Fibroblast of peridontal ligament (primary cell): ENCODE measurements around the gene BACH2.
"Not testable (repeated sequence)": the region's sequence is repeated elsewhere in the genome, so short reads cannot be mapped to it uniquely, and the experiment has no call there.

Source experiments
- DNase-seq: peaks from one replicate; pipeline ENCODE4 v3.0.0-alpha.2; 2010; ENCODE audit errors: extremely low read depth

Gene BACH2

DNA sequence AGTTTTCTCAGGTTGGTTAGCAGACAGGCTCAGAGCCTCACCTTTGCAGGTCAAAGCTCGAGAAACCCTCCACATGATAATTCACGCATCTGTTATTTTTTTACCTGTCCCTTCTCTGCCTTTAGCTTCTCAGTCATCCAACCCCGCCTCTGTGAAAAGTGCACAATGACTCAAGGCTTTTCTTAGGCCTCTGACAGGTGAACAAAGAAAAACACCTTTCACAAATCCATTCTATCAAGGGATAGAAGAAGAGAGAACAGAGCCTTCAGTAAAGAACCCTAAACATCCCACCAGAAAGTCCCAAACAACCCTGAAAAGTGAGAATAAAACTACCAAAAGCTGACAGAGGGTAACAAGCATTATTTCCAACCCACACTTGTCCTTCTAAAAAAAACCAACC lies 224.1 kb downstream of the BACH2 start:
- DNase-seq = no peak

DNA sequence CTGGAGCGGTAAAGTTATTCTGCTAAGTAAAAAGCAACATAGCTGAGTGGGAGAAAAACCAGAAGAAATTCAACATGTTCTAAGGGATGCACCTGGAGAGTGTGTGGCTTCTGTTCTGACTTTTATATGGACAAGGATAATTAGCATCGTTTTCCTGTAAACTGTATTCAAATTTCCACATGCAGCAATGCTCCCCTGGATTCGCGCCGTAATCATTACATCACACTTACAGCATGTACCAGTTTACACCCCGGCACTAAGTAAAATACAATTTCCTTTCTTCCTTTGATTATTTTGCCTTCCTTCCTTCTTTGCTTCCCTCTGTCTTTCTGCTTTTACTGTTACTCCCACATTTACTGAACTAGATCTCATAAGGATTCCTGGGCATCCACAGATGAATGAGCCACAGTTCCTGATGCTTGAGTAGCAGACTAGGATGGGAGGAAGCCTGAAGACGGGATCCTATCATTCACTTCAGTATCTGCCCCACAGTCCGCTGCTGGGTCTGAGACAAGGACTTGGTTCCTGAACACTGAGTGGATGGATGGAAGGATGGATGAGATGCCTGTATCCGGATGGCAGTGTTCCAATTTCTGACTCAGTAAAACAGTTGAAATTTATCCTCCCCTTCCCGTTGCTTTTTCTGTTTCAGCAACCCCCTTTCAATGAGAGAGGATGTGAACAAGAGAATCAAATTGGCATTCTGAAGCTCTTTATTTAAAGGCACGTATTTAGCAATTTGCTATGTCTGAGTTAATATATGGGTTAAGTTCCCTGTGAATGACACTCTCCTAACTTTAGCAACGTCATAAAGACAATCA lies 227.7 kb downstream of the BACH2 start:
- peak; percentile 20 for DNase-seq

DNA sequence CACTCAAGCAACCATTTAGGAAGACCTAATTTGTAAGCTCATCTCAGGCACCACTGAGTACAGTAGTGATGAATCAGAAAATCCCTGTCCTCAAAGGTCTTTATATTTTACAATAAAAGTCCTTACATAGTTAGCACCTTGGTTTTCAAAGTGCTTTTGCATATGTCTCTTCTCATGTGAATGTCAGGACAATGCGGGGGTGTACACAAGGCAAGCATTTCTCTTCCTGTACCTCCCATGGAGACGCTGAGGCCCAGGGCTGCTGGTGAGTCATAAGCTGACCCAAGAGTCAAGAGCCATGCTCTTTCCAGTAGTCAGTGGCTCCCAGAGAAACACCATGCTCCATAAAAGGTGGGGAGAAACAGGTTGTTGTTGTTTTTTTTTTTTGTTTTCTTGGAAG lies 228.4 kb downstream of the BACH2 start:
- peak; percentile 20 for DNase-seq

DNA sequence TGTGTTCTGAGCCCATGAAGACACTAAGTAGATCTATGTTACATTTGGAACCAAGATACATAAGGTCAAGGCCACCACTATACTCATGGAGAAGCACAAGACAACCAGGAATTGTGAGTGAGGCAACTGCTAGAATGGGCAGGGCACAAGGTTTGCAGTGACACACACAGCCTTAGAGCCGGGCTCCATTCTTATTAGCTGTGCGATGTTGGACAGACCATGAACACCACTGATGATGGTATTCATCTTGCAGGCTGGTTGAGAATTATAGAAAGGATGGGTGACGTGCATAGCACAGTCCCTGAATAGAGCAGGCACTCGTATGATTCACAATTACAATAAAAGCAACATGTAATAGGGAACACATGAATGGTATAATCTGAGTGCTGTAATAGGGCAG lies 229.9 kb downstream of the BACH2 start:
- DNase-seq = no peak

DNA sequence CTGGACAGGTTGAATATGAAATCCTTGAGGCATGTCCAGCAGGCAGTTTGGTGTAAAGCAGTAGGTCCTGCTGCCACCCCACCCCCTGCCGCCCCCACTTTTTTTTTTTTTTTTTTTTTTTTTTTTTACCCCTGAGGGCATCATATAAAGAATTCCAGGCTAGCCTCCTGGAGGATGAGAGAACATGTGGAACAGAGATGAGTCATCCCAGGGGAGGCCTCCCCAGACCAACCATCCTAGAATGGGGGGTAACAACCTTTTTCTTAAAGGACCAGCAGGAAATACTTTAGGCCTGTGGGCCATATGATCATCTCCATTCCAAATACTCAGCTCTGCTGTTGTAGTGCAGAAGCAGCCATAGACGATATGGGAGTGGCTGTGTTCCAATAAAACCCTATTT lies 231.5 kb downstream of the BACH2 start:
- no peak for DNase-seq

DNA sequence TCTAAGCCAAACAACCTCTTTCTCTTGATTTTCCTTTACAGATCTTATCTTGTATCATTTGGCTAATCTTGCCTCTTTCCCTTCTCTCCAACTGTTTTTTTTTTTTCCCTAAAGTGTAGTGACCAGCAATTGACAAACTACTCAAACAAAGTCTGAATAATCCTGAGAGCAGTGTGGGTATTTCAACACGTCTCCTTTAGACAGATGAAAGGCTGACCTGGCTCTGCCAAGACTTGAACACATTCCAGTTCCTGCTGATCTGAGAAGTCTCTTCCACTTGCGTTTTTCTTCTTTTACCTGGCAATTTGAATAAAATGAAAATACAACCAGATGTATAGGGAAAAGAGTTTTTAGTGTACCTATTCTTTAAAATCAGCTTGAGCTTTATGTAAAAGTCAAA lies 234.0 kb downstream of the BACH2 start:
- no peak for DNase-seq

DNA sequence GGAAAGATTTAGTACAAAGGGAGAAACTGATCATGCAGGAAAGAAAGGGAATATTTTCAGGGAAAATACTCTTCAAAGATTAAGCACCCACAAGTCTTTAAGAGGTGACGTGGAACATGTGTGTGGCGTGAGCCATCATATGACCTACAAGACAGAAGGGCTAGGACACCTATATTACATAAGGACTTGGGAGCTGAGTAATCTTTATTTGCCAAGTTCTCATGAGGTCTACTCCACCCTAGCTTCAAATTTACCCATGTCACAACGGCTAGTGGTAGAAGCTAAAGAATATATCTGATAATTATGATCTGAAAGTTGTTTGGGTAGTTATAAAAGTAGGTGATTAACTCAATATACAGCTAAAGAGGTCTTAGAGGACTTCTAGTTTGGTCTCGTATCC lies 234.6 kb downstream of the BACH2 start:
- DNase-seq = no peak

DNA sequence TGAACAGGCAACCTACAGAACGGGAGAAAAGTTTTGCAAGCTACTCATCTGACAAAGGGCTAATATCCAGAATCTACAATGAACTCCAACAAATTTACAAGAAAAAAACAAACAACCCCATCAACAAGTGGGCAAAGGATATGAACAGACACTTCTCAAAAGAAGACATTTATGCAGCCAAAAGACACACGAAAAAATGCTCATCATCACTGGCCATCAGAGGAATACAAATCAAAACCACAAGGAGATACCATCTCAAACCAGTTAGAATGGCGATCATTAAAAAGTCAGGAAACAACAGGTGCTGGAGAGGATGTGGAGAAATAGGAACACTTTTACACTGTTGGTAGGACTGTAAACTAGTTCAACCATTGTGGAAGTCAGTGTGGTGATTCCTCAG lies 237.5 kb downstream of the BACH2 start:
- DNase-seq = not testable (repeated sequence)

DNA sequence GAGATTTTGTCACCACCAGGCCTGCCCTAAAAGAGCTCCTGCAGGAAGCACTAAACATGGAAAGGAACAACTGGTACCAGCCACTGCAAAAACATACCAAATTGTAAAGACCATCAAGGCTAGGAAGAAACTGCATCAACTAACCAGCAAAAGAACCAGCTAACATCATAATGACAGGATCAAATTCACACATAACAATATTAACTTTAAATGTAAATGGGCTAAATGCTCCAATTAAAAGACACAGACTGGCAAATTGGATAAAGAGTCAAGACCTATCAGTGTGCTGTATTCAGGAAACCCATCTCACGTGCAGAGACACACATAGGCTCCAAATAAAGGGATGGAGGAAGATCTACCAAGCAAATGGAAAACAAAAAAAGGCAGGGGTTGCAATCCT lies 240.7 kb downstream of the BACH2 start:
- not testable (repeated sequence) for DNase-seq

DNA sequence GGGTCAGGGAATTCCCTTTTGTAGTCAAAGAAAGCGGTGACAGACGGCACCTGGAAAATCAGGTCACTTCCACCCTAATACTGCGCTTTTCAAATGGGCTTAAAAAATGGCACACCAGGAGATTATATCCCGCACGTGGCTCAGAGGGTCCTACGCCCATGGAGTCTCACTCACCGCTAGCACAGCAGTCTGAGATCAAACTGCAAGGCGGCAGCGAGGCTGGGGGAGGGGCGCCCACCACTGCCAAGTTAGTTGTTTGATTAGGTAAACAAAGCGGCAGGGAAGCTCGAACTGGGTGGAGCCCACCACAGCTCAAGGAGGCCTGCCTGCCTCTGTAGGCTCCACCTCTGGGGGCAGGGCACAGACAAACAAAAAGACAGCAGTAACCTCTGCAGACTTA lies 242.4 kb downstream of the BACH2 start:
- not testable (repeated sequence) for DNase-seq

DNA sequence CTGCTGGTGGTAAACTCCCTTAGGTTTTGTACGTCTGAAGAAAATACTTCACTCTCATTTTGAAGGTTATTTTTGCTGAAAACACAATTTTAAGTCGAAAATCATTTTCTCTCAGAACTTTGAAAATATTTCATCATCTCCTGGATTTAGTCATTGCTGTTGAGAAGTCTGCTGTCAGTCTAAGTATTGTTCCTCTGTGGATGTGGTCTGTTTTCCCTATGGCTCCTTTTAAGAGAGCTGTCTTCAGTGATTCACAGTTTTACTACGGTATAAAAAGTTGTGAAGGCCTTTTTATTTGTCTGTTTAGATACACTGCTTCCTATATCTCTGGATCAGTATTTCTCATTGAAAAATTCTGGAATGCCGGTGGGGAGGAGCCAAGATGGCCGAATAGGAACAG lies 243.0 kb downstream of the BACH2 start:
- no peak for DNase-seq

DNA sequence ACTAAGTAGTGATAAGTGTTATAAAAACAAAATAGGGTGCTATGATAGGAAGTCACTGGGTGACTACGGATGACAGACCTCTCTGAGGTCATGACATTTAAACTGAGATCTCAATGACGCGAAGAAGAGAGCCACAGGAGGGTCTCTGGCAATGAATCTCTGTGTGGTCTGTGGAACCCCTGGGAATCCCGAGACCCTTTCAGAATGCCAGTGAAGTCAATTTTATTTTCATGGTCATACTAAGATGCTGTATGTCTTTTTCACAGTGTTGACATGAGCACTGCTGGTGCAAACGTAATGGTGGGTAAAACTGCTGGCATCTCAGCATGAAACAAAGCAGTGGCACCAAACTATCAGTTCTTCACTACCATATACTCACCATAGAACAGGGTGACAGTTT lies 247.3 kb downstream of the BACH2 start:
- no peak for DNase-seq

DNA sequence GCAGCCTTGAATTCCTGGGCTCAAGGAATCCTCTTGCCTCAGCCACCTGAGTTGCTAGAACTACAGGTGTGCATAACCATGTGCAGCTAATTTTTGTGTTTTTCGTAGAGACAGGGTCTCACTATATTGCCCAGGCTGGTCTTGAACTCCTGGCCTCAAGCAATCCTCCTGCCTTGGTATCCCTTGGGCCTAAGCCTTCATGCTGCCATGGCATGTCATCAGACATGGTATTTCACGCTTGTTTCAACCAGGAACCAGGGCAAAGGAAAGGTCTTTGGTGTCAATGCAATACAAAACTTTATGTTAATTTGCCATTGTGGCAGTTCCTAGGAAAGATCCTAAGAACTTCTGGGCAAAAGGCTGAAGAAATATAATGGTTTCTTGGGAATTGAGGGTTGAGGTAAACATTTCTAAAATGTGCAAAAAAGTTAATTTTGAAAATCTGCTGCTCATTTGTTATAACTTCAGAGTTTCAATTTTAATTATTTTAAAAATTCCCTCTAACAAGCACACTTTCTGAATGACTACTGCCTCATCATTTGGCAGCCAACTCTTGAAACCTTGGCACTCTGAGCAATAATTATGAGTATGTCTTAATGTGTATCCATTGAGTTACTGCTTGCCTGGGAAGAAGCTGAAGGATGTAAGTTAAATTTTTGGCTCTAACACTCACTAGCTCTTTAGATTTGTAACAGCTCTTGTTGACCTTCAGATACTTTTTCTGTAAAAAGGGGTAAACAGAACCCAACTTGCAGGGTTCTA lies 248.3 kb downstream of the BACH2 start:
- no peak for DNase-seq

DNA sequence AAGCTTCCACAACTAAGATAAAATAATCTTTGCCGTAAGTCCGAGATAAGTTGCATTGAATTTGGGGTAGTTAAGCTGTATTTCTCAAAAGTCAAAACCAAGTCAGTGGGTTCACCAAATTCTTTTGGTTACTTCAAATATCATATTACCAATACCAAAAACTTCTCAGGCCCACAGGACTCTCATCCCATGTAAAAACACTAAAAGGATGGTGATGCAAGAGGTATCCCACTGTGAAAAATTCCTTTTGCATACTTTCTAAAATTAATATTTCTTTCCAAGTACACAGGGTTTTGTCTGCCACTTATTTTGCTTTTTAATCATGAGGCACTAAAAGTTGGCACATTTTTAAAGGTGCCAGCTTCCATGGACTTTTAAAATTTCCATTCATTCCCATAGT lies 251.1 kb downstream of the BACH2 start:
- peak; percentile 72 for DNase-seq

DNA sequence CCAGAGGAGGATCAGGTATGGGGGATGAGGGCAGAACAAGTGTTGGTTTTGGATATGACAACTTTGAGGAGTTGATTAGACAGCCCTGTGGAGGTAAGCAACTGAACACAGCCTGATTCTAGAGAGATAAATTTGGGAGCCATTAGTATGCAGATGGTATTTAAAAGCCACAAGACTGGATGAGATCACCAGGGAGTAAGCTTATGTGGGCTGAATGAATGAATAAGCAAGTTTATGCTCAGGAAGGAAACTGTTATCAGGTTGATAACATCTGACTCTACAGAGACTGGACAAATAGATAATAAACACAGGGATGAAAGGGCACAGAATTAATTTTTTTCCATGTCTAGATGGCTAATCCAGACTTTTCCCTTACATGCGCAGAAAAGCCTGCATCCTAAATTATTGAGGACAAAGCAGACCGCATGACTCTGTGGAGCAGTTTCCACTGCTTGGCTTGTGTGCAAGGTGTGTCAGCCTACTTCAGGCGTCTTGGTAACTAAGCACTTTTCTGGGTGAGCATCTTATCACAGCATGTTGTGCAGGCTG lies 251.7 kb downstream of the BACH2 start:
- peak; percentile 56 for DNase-seq

DNA sequence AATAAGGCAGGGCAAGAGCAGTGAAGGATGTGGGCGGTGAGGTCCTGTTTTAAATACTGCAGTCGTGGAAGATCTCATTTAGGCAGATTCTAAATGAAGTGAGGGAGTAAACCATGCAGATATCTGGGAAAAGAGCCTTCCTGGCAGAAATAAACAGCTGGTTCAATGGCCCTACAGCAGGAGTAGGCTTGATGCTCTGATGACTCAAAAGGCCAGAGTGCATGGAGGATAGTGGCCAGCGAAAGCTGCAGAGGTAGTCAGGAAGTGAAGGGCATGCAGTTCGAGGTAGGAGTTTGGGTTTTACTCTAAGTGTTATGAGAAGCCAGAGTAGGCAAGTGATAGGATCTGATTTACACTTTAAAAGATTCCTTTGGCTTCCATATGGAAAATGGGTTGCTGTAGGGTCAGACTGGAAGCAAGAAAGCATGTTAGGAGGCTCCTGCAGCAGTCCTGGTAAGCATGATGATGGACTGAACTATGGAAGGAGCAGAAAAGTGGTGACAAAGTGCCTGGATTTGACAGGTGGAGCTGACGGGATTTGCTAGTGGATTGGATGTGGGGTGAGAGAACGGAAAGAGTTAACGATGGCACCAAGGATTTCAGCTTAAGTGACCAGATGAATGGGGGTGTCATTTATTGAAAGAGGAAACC lies 252.3 kb downstream of the BACH2 start:
- DNase-seq = no peak

DNA sequence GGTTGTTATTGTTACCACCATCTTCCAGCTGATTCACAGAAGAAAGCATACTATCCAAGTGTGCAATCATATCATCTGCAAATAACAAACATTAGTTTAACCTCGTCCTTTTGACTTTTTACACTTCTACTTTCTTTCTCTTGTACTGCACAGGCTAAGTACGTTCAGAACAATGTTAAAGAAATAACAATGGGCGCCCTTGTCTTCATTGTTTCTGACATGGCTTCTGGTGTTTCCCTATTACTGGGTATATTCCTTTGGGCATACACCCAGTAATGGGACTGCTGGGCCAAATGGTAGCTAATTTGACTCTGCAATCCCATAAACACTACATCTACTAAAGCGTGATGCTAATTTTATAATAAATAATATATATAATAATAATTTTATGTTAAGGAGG lies 255.7 kb downstream of the BACH2 start:
- no peak for DNase-seq

DNA sequence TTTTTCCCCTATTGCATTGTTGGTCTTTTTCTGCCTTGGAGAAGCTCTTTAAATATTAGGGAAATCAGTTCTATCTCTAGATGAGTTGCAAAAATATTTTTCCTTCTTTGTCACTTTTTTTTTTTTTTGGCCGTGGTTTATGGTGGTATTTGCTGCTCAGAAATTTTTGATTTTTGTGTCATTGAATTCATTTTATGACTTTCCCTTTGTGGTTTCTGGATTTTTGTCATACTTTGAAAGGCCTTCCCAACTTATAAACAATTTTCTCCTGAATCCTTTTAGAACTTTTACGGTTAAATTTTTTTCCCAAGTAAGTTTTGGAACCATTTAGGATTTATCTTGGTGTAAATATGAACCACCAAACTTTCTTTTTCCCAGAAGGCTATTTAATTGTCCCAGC lies 256.7 kb downstream of the BACH2 start:
- peak; percentile 73 for DNase-seq

DNA sequence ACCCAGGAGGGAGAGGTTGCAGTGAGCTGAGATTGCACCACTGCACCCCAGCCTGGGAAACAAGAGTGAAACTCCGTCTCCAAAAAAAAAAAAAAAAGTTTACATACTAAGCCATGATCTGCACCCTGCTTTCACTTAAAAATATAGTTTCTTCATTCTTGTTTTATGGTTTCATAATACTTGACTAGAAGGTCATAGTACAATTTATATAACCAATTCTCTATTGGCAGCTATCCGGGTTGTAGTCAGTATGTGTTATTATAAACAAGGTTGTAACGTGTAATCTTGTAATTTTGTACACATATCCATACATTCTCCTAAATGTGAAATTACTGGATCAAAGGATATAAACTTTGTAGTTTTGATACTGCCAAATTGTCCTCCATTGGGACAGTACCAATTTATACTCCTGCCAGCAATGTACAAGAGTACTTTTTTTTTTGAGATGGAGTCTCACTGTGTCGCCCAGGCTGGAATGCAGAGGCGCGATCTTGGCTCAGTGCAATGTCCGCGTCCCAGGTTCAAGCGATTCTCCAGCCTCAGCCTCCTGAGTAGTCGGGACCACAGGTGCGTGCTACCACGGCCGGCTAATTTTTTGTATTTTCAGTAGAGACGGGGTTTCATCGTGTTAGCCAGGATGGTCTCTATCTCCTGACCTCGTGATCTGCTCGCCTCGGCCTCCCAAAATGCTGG lies 257.5 kb downstream of the BACH2 start:
- peak; percentile 67 for DNase-seq

DNA sequence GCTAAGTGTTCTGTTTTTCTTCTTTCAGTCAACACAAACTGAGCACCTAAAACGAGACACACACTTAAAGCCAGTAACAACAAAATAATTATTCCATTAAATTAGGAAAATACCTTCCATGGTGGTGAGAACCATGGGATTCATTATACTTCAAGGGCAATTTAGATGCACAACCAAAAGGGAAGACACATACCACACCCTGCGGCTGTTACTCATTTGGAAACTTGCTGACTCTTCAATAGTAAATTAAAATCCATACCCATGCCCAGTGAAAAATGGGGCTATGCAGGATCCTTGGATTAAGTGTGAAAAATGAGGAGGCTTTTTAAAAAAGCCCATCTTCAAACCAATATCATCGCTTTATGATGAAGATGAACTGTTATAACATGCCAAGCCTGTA lies 259.7 kb downstream of the BACH2 start:
- DNase-seq = no peak

DNA sequence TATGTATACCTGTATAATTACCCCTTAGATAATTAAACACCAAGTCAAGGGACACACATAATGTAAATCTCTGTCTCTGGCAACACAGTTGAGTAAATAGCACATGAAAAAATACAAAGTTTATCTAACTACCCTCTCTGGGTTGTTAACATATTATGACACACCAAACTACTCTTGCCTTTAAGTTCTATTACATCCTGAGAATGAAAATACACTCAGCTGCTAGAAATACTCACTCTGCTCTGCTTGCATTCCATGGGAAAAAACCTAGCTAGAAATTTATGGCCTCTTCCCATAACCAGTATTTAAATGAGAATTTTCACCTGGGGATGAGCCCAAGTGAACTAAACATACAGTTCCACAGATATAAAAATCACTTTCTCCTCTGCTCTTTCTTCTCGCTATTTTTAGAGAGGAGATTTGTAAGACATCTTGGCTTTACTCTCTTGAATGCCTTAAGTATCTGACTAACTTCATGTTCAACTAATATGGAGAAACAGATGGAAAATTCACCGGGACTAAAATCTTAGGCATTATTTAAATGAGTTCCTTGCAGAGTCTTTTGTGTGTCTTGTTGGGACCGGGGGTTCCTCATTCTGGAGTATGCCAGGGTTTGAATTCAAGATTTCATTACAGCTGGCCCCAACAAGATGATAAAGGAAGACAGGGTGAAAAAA lies 261.5 kb downstream of the BACH2 start:
- no peak for DNase-seq
